GM15510 (cell line): ENCODE results near the gene ADAP1.

Source experiments
- POLR2A ChIP-seq: IDR thresholded peaks from 3 replicates; pipeline ENCODE4 v1.6.1; 2011; ENCODE audit warnings: borderline replicate concordance; ENCODE audit not compliant: insufficient read length; ENCODE audit errors: extremely low read depth

Gene ADAP1

DNA sequence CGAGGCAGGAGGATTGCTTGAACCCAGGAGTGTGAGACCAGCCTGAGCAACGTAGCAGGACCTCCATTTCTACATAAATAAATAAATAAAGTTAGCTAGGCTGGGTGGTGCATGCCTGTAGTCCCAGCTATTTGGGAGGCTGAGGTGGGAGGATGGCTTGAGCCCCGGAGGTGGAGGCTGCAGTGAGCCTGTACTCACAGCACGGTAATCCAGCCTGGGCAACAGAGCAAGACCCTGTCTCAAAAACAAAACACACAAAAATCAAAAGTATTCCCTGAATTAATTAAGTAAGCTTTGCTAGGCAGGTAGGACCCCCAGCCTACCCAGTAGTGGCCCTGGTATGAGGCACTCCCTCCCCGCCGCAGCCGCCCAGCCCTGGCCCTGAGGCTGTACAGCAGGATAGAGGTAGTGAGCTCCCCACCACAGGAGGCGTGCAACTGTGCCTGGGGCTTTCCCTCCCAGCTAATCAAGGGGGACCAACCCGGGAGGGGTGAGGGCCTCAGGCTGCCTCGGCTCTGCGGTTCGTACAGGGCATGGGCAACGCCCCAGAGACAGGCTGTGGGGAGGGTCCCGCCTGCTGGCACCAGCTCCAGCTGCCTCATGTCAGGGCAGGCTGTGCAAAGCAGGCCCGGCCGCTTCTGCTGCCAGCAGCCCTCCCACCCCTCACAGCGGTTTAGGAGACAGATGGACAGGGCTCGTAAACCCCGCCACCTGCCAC lies 27.5 kb upstream of the ADAP1 start:
- no peak for TF ChIP-seq POLR2A

DNA sequence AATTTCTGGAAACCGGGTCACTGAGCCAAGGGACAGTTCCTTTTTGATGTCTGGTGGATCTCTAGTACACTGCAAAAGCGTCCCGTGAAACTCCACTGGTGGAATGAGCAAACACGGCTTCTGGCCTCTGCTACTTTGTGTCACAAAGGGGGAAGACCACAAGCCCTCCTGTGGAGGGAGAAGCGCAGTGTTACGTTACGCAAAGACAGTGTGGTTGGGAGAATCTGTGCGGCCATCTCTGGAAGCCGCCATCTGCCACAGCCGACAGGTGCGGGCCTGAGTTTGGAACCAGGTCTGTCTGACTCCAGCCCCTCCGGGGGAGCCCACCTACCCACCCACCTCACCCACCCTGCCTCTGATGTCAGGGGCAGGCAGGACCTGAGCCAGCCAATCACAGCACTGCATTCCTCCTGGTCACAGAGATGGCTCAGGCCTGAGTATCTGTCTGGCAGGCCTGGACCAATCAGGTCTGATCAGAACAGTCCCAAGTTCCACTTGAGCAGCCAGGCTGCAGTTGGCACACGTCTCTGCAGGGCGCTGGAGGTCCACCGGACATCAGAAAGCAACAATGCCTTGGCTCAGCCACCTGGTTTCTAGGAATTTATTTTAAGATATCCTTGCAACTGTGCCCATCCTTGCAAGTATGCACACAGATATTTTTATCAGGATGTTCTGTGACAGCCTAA lies 25.5 kb upstream of the ADAP1 start:
- no peak for TF ChIP-seq POLR2A

DNA sequence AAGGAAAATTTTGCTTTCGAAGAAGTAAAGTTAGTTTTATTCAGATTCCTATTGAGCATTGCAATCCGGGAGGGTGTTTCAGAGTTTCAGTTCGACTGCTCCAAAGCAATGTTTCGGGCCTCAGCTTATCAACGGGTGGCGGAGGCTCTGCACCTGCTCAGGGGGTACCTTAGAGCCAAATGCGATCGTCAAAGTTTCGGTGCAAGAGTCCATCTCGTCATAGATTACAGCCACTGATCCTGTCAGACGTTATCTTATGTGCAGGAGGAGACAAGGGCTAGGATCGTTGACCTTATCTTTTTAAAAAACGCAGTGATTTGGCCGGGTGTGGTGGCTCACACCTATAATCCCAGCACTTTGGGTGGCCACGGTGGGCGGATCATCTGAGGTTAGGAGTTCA lies 24.7 kb upstream of the ADAP1 start:
- TF ChIP-seq POLR2A = no peak

DNA sequence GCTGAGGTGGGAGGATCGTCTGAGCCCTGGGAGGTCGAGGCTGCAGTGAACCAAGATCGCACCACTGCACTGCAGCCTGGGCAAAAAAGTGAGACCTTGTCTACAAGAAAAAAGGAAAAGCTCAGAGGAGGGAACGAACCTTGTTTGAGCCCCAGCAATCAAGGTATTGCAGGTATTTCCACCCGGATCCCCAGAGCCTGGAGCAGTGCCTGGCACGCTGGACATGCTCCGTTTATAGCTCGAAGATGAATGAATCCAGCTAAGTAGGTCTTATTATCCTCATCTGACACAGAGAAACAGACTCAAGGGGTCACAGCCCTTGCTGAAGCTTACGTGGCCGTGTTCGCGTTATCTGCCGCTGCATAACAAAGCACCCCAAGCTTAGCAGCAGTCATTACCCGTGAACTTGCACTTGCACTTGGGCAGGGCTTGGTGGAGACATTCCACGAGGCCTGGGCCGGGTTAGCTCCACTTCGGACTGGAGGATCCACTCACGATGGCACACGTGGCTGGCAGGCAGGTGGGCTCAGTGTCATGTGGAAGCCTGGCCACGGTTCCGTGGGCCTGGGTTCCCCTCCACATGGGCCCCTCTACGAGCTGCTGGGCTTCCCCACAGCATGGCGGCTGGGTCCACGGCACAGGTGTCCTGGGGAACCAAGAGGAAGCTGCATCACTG lies 24.1 kb upstream of the ADAP1 start:
- no peak for TF ChIP-seq POLR2A

DNA sequence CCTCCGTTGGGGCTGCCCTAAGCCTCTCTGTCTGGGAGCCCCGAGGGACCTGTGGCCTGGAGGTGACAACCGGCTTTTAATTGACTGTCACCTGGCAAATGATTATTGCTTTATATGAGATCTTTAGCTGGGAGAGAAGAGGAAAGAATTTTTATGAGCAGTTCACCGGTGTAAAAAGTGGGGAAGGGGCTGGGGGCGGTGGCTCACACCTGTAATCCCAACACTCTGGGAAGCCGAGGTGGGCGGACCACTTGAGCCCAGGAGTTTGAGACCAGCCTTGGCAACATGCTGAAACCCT lies 23.5 kb upstream of the ADAP1 start:
- TF ChIP-seq POLR2A = no peak

DNA sequence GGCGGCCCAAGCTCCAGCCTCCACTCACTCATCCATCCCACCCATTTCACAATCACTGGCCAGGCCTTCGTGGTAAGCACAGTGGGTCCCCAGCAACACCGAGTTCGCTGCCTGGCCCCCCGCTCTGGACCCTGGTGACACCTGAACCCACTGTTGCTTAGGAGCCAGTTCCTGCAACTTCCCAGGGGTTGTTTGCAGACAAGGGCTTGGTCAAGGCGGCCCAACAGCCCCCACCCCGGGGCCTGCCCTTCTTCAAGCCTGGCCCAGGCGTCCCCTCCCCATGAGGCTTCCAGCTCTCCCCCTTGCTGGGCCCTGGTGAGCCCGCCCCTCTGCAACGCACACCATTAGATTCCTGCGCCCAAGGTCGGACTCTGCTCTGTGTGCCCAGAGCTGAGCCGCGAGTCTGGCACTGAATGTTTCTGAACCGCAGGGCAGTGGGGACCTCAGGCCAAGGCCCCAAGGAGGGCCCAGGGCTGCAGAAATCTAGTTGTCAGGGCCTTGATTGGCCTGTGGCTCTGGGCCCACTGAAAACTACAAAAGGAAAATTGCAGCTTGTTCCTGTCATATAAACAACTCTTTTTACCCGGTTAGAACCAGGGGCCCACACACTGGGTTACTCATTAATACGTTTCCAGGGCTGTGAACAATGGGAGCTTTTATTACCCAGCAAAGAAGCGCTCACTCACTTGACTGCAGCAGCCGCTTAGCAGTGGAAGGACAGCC lies 23.0 kb upstream of the ADAP1 start:
- TF ChIP-seq POLR2A = no peak

DNA sequence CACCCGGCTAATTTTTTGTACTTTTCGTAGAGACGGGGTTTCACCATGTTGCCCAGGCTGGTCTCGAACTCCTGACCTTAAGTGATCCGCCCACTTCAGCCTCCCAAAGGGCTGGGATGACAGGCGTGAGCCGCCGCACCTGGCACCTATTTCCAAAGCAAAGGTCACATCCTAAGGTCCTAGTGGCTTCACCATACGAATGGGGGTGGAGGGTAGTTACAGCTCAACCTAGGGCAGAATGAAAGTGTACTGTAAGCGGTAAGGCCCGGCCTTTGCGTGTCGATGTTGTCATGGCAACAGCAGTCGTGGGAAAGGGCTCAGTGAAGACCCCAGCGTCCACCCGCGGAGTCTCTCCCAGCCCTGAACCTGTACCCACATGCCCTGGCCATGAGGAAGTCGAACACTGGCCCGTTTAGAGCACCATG lies 22.4 kb upstream of the ADAP1 start:
- no peak for TF ChIP-seq POLR2A

DNA sequence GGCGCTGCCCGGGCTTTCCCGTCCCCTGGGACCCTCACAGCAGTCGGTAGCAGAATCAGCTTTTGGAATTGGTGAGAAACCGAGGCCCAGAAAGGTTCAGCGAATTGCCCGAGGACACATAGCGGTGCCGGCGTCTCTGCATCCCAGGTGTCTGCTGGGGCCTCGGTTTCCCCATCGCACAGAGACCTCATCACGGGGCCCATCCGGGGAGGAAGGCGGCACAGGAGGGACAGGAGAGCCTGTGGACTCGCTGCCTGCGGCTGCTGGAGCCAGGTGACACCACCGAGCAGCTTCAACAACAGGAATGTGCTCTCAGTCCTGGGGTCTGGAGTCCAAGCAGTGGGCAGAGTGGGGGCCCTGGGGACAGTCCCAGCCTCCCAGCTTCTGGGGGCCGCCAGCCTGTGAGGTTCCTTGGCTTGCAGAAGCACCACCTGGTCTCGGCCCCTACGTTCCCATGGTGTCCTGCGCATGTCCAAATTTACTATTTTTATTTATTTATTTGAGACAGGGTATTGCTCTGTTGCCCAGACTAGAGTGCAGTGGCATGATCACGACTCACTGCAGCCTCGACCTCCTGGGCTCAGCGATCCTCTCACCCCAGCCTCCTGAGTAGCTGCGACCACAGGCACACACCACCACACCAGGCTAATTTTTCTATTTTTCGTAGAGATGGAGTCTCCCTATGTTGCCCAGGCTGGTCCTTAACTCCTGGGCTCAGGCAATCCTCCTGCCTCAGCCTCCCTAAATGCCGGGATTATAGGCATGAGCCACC lies 21.4 kb upstream of the ADAP1 start:
- no peak for TF ChIP-seq POLR2A

DNA sequence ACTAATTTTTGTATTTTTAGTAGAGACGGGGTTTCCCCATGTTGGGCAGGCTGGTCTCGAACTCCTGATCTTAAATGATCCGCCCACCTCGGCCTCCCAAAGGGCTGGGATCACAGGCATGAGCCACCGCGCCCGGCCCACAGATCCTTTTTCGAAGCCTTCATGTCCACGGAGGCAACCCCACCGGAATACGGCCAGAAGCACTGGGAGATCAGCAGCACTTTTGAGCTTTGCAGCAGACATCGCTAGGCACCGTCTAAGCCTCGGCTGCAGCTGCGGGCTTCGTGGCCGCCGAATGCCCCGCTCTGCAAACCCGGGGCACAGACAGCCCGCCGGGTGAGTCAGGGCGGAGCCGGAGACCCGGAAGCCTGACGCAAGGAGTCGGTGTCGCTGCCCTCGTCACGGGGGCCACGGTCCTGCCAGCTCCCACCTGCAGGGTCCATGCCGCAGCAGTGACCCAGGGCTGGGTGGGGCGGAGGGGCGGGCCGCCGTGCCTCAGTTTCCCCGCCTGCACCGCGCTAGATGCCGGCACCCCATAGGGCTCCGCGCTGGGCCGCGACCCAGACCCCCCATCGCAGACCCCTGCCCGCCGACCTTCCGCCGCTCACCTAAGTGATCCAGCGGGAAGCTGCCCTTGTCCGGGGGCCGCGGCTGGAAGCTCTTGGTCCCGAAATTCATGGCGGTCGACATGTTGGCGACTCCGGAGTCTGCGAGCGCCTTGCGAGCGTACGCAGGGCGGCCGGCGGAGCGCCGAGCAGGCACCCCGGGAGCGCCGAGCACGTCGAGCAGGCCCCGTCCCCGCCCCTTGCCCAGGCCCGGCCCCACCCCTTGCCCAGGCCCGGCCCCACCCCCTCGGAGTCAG lies 20.6 kb upstream of the ADAP1 start, which contains the start of gene COX19:
COX19 (minus strand) TSS at position 730 of the 862 bp plus-strand sequence; CDS start at position 690, 40 bp downstream.
- TF ChIP-seq POLR2A = peak; percentile 88

DNA sequence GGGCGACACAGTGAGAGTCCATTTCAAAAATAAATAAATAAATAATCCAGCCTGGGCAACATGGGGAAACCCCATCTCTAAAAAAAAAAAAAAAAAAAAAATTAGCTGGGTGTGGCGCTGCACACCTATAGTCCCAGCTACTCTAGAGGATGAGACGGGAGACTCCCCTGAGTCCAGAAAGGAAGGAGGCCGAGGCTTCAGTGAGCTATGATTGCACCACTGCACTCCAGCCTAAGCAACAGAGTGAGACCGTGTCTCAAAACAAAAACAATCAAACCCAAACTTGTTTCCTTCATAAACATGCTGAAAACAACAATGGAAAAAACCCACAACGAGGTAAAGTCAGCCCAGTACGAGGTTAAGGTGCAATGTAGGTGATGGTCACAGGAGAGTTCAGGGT lies 19.7 kb upstream of the ADAP1 start:
- no peak for TF ChIP-seq POLR2A

DNA sequence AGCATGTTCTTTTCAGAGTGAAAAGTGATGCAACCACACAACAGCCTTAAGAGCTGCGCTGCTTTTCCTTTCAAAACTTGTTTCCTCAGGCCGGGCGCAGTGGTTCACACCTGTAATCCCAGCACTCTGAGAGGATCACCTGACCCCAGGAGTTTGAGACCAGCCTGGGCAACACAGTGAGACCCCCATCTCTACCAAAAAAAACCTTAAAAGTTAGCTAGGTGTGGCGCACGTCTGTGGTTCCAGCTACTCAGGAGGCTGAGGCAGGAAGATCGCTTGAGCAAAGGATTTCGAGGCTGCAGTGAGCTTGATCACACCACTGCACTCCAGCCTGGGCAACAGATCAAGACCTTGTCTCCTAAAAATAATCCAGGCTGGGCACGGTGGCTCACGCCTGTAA lies 18.8 kb upstream of the ADAP1 start:
- TF ChIP-seq POLR2A = no peak

DNA sequence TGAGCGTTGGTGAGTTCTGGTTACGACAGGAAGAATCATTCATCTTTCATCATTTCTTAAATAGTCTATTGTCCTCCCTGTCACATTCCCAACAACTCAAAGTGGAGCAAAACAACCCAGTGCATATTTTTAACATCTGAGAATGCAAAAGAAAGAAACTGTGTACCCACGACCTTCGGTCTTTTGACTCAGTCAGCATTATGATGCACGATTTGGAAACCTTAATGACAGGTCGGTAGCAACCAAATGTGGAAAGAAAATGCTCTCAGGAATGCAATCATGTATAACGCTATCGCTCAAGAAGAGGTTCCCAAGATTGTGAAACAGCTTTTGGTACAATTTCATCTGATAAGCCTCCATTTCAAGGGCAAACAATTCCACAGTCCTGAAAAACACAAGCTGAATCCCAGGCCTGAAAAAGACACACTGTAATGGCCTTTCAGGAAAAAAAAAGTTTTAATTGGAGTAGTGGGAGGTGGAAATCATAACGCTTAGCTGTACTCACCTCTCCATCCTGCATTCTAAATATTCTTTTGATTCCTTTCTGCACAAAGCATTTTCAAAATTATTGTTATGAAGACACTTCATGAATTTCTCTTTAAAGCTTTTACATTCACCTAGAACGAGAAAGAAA lies 18.3 kb upstream of the ADAP1 start:
- TF ChIP-seq POLR2A = no peak

DNA sequence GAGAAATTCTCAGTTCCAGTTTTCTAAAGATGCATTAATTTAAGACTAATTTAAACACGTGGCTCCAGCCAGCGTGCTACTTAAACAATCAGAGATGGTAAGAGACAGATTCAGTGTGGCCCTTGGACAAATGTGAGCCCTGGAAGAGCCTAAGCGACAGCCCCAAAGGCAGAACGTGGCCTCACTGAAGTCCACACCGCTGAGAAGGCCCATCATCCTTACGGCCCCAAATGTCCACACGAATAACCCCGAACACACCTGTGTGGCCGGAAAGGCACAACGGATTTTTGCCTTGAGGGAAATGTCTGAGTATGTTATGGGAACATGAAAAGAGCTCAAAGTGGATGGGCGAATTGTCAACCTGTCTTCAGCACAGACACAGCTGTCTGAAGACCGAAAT lies 17.6 kb upstream of the ADAP1 start:
- no peak for TF ChIP-seq POLR2A
